NCI-H345 treated with DMSO at 0.1 percent for 48 hours (cell line): ENCODE data around the gene L3MBTL1.
"Not testable (repeated sequence)": the region's sequence is repeated elsewhere in the genome, so short reads cannot be mapped to it uniquely, and the experiment has no call there.

Source experiments
- DNase-seq: peaks from one replicate; lab custom pipeline; 2025; ENCODE audit not compliant: unreplicated experiment; lab: John Stamatoyannopoulos, UW

L3MBTL1 gene

DNA sequence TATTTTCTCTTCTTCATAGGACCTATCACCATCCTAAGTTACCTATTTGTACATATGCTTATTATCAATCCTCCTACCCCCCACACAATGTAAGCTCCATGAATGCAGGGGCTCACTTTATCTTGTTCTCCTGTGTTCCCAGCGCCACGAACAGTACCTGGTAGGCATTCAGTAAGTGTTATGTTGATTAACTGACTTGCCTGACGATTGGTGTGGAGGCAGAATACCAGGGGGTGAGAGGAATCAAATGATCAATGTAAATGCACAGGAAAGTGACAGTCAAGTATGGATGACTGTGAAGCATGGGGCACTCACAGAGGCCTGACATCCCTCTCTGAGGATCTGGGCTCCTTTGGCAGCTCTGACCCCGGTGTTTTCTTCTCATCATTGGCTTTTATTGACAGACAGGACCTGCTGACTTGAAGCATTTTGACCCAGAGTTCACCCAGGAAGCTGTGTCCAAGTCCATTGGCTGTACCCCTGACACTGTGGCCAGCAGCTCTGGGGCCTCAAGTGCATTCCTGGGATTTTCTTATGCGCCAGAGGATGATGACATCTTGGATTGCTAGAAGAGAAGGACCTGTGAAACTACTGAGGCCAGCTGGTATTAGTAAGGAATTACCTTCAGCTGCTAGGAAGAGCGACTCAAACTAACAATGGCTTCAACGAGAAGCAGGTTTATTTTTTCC, 77.1 kb downstream of the L3MBTL1 start:
- no peak for DNase-seq

DNA sequence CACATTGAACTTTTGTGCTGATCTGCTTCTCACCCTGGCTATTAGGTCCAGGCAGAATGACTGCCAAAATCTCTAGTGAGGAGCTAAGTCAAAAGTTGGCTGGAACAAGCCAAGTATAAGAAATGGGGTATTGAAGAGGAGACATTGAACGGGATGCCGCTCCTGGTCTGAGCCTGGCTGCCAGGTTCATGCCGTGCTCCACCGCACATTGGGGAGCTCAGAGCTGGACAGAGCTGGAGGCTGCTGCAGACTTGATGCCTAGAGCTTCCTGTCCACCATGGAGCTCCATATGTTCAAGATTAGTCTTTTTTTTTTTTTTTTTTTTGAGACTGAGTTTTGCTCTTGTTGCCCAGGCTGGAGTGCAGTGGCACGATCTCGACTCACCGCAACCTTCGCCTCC, 79.1 kb downstream of the L3MBTL1 start:
- DNase-seq = no peak

DNA sequence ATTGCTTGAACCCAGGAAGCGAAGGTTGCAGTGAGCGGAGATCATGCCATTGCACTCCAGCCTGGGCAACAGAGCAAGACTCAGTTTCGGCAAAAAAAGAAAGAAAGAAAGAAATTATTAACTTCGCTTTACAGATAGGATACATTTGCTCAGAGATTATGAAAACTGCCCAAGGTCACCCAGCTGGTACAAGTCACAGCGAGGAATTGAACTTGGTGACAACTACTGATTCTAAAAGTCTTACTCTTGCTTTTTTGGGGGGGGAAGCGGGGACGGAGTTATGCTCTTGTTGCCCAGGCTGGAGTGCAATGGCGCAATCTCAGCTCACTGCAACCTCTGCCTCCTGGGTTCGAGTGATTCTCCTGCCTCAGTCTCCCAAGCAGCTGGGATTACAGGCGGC, 81.0 kb downstream of the L3MBTL1 start:
- not testable (repeated sequence) for DNase-seq

DNA sequence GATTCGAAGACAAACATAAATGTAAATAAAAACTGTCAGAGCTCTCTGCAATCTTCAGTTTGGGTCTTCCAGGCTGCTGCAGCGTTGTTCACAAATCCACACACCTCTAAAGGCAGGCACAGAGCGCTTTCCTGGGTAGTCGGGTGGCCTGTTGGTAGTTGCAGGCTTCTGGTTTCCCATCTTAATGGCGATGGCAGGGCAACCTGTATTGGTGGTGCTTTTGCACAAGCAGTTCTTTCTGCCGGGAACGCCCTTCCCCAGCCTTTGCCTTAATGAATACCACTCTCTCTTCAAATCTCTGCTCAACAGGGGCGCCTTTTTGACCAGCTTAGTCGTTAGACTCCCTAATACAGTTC, 82.5 kb downstream of the L3MBTL1 start:
- DNase-seq = peak; percentile 40

DNA sequence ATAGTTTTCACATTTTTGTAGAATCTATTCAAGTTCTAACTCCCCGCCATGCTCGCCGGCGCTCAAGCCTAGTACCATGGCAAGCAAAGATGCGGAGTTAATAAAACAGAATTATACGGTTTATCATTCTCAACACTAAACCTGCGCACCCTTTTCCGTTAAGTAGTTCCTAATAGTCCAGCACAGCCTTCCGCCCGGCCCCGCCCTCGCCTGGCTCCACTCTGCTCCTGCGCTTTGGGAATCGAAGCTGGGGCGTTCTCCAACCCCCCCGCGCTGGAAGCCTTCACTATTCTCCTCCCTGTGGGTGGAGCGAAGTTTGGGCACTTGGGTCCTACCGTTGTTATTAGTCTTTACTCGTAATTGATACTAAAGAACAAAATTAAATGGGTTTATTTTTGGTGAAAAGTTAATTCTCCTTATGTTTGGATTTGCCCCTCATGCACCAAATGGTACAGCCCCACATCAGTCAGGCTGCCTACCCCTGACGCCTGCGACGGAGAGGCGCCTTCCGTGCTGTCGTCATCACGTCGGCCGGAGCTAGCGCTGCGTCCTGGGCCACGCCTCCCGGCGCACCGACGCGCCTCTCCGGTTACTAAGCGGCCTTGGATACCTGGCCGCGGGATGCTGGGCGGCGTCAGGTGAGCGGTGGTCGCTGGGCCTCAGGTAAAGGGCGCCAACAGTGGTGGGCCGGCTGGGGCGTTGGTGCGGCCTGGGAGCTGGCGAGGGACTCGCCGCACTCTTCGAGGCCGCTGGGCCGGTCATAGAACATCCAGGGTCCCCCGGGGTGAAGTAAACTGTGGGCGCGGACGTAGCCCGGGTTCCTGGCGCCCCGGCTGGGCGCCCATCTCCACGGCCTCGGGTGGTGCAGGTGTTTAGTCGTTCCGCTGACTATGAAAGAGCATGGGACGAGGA, 83.2 kb downstream of the L3MBTL1 start, which contains the start of gene IFT52:
Gene IFT52 (plus strand): TSS at position 546 of the 912 bp plus-strand sequence. CDS start 3,762 bp downstream, outside the sequence.
- peak; percentile 95 for DNase-seq
